Measurements from ENCODE around the gene CPS1.

GRCh38 chr2:210626849-210627248, 70.5 kb downstream of the CPS1 start:
- TF ChIP-seq CTCF (IDR thresholded peaks at IDR 0.05) (no peak), POLR2A (IDR thresholded peaks at IDR 0.05) (no peak)
